ENCODE data around the gene C16orf82.

Gene C16orf82

DNA sequence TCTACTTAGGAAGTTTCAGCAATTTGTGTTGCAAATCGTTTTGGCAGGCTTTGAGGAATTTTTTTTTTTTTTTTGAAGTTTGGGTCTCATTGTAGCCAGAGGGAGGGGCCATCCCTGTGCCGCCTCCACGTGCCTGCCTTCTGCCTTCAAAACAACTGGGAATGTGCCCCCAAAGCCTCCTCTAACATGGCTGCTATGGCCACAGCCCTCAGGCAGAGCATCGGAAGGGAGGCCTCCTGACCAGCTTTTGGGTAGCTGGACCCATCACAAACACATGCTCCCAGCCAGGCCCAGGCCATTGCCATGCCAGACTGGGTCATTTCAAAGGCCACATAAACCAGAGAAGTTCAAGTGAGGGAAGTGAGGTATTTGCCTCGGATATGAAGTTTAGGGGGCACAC is 21.5 kb downstream of the C16orf82 start:
- no peak for TF ChIP-seq CTCF (IDR thresholded peaks at IDR 0.05; ENCODE audit: low read depth, low read length)

DNA sequence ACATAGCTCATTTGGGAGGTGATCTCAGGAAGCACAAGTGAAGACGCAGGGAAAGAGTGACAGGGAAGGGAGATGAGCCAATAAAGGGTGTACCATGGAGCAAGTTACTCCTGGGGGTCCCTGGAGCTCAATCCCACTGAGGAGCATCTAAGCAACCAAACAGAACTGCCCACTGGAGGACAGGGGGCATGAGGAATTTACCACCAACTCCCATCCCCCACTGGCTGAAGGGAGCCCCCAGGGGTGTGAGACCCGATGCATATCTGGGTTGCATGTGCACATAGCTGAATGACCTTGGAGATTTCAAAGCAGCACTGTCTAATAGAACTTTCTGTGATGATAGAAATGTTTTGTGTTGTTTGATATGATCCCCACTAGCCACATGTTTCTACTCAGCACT is 29.6 kb downstream of the C16orf82 start:
- TF ChIP-seq CTCF (IDR thresholded peaks at IDR 0.05; ENCODE audit: low read depth, low read length), result no peak
- H3K4me3 ChIP-seq (ENCODE audit: low read depth, low read length), result no peak overlapping the region

More for the DNA sequence above, 21.5 kb downstream of the C16orf82 start:
- H3K4me3 ChIP-seq (ENCODE audit: low read depth, low read length), result no peak overlapping the region

GRCh38 chr16:27097800-27098230 is 31.1 kb downstream of the C16orf82 start:
- no peak for TF ChIP-seq CTCF (IDR thresholded peaks at IDR 0.05; ENCODE audit: low read depth, low read length)
- H3K4me3 ChIP-seq (ENCODE audit: low read depth, low read length), result no peak overlapping the region

GRCh38 chr16:27098366-27099049 is 31.8 kb downstream of the C16orf82 start:
- H3K4me3 ChIP-seq (ENCODE audit: low read depth, low read length), result no peak overlapping the region

DNA sequence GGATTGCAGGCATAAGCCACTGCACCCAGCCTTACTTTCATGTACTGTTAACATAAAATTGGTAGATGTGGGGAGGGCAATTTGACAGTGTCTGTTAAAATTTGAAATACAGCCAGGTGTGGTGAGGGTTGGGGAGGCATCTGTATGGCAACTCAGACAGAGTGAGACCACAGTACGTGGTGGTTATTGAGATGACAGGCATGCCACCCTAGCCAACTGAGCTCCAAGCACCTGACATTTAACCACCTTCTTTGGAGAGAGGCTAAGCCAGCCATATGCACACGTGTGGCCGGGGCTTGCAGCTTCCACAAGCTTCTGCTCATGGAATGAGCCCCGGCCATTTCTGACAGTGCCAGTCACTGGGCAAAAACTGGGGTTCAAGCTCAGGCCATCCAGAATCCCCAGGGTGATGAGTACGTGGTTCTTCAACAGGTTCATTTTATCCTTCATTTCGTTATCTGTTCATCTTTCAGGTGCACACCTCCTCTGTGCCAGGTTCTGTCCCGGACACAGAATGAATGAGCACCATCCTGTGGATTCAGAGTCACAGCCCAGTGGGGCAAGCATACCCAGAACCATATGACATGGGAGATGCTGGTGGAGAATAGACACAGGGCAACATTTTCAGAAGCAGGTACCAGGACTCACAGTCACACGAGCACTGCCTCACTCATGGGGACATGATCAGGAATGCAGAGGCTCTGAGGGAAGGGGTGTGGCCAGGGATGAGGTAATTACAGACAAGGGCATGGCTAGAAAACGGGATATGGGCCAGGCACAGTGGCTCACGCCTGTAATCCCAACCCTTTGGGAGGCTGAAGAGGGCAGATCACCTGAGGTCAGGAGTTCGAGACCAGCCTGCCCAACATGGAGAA is 36.2 kb downstream of the C16orf82 start:
- H3K4me3 ChIP-seq (ENCODE audit: low read depth, low read length), result no peak overlapping the region
- TF ChIP-seq CTCF (IDR thresholded peaks at IDR 0.05; ENCODE audit: low read depth, low read length), result no peak

More at GRCh38 chr16:27098366-27099049, 31.8 kb downstream of the C16orf82 start:
- no peak for TF ChIP-seq CTCF (IDR thresholded peaks at IDR 0.05; ENCODE audit: low read depth, low read length)

DNA sequence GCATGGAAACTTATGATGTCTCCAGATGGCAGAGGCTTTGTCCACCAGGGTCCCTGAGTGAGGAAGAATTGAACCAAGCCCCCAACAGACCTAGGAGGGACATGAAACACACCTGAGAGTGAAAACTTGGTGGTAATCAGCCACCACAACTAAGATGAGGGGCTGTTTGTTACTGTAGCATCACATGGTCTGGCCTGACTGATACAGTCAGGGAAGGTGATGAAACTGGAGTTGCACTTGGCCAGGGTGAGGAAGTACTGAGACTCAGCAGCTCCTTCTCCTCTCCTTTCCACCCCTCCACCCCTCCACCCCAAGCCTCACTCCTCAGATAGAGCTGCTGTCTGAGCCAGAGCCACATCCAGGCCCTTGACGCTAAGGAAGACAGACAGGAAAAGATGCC is 37.2 kb downstream of the C16orf82 start:
- no peak overlapping the region for H3K4me3 ChIP-seq (ENCODE audit: low read depth, low read length)

More for the DNA sequence above, 37.2 kb downstream of the C16orf82 start:
- TF ChIP-seq CTCF (IDR thresholded peaks at IDR 0.05; ENCODE audit: low read depth, low read length), result no peak

Measured in WI38 (cell line).